Neural cell (in vitro differentiated cells): ENCODE results near the gene QSOX2. TPM values are rescaled to one million over a fixed set of nuclear protein-coding genes. Genes with fewer than 3 reads are reported as not detected.
"Not testable (repeated sequence)": the region's sequence is repeated elsewhere in the genome, so short reads cannot be mapped to it uniquely, and the experiment has no call there.

ENCODE experiments used
- H2AFZ ChIP-seq: fragments of 200-600, 300-800 bp; sonication (generic), shearing (Covaris generic); 2 replicates; pipeline ENCODE4 v1.6.0; 2014; ENCODE audit warnings: low read depth, mild to moderate bottlenecking, antibody characterized with exemption, low read length, moderate library complexity
- H3F3A ChIP-seq: fragments of 200-600 bp; shearing (Covaris generic); 2 replicates; pipeline ENCODE4 v1.6.1; 2016; ENCODE audit warnings: mild to moderate bottlenecking, moderate library complexity, mixed read lengths, antibody characterized with exemption, low read length; ENCODE audit not compliant: insufficient read depth, poor library complexity, severe bottlenecking
- H3K27ac ChIP-seq: fragments of 200-600, 300-800 bp; sonication (generic), shearing (Covaris generic); 2 replicates; pipeline ENCODE4 v1.5.1; 2014; ENCODE audit warnings: mild to moderate bottlenecking, low read length, moderate library complexity
- H3K27me3 ChIP-seq: fragments of 300-800, 200-600 bp; sonication (generic), shearing (Covaris generic); 2 replicates; pipeline ENCODE4 v1.6.0; 2014; ENCODE audit warnings: mild to moderate bottlenecking, low read depth, low read length, moderate library complexity; ENCODE audit not compliant: insufficient read depth
- H3K36me3 ChIP-seq: fragments of 300-800, 200-600 bp; sonication (generic), shearing (Covaris generic); 2 replicates; pipeline ENCODE4 v1.5.1; 2014; ENCODE audit warnings: mild to moderate bottlenecking, antibody characterized with exemption, low read length, moderate library complexity; ENCODE audit not compliant: insufficient read depth
- H3K4me2 ChIP-seq: fragments of 300-800, 200-600 bp; sonication (generic), shearing (Covaris generic); 2 replicates; pipeline ENCODE4 v1.6.0; 2014; ENCODE audit warnings: mild to moderate bottlenecking, low read length
- H3K4me3 ChIP-seq: fragments of 300-800, 200-600 bp; sonication (generic), shearing (Covaris generic); 2 replicates; pipeline ENCODE4 v1.5.1; 2014; ENCODE audit warnings: mild to moderate bottlenecking, low read length, moderate library complexity
- H3K79me2 ChIP-seq: fragments of 200-600 bp; shearing (Covaris generic); replicated peaks from 2 replicates; pipeline ENCODE4 v1.6.0; 2014; ENCODE audit warnings: mild to moderate bottlenecking, low read length, moderate library complexity; ENCODE audit not compliant: insufficient read depth
- H3K9ac ChIP-seq: fragments of 300-800, 200-600 bp; sonication (generic), shearing (Covaris generic); 2 replicates; pipeline ENCODE4 v1.6.1; 2016; ENCODE audit warnings: mild to moderate bottlenecking, low read length, mixed read lengths
- H3K9me2 ChIP-seq: fragments of 200-600 bp; shearing (Covaris generic); 2 replicates; pipeline ENCODE4 v1.6.1; 2016; ENCODE audit warnings: mild to moderate bottlenecking, low read length, mixed read lengths; ENCODE audit not compliant: insufficient read depth
- H3K9me3 ChIP-seq: fragments of 200-600, 300-800 bp; sonication (generic), shearing (Covaris generic); 2 replicates; pipeline ENCODE4 v1.6.1; 2016; ENCODE audit warnings: mild to moderate bottlenecking, mixed run types, low read length, moderate library complexity, mixed read lengths
- H4K20me1 ChIP-seq: fragments of 200-600 bp; shearing (Covaris generic); 2 replicates; pipeline ENCODE4 v1.6.1; 2016; ENCODE audit warnings: mild to moderate bottlenecking, mixed run types; ENCODE audit not compliant: insufficient read depth
- EP300 ChIP-seq: fragments of 450-650 bp; conservative IDR thresholded peaks from 2 replicates; pipeline ENCODE4 v1.6.1; 2014; ENCODE audit warnings: antibody characterized with exemption, mild to moderate bottlenecking, moderate library complexity; ENCODE audit not compliant: poor library complexity, severe bottlenecking
- EZH2 ChIP-seq: fragments of 200-600, 300-800 bp; shearing (Covaris generic), sonication (generic); IDR thresholded peaks from 2 replicates; pipeline ENCODE4 v1.6.1; 2014; ENCODE audit warnings: antibody characterized with exemption, low read length, borderline replicate concordance, mild to moderate bottlenecking; ENCODE audit not compliant: insufficient read depth, poor library complexity, severe bottlenecking
- POLR2AphosphoS5 ChIP-seq: IDR thresholded peaks from 2 replicates; pipeline ENCODE4 v1.6.1; 2012
- RAD21 ChIP-seq: fragments of 450-650 bp; conservative IDR thresholded peaks from 2 replicates; pipeline ENCODE4 v1.6.1; 2014; ENCODE audit warnings: antibody characterized with exemption, mild to moderate bottlenecking, moderate library complexity
- TAF1 ChIP-seq: IDR thresholded peaks from 2 replicates; pipeline ENCODE4 v1.6.1; 2012; ENCODE audit warnings: low read depth
- polyA plus RNA-seq: library from polyadenylated mRNA; depleted of rRNA; stranded (reverse); fragments of >200 nt; gene quantifications from 2 replicates; pipeline ENCODE4 v1.2.3, GENCODE V29; 2014
- TF ChIP-seq, protein P1 (sequence below): IDR thresholded peaks from 2 replicates; pipeline ENCODE4 v1.6.1; 2012; ENCODE audit warnings: borderline replicate concordance
- TF ChIP-seq, protein P2 (sequence below): fragments of 450-650 bp; IDR thresholded peaks from 2 replicates; pipeline ENCODE4 v1.5.1; 2014; ENCODE audit warnings: antibody characterized with exemption, mild to moderate bottlenecking, moderate library complexity; ENCODE audit not compliant: poor library complexity, severe bottlenecking

QSOX2 gene
- polyA plus RNA-seq, 1 donor from 2014 or later: 20.7 TPM

DNA sequence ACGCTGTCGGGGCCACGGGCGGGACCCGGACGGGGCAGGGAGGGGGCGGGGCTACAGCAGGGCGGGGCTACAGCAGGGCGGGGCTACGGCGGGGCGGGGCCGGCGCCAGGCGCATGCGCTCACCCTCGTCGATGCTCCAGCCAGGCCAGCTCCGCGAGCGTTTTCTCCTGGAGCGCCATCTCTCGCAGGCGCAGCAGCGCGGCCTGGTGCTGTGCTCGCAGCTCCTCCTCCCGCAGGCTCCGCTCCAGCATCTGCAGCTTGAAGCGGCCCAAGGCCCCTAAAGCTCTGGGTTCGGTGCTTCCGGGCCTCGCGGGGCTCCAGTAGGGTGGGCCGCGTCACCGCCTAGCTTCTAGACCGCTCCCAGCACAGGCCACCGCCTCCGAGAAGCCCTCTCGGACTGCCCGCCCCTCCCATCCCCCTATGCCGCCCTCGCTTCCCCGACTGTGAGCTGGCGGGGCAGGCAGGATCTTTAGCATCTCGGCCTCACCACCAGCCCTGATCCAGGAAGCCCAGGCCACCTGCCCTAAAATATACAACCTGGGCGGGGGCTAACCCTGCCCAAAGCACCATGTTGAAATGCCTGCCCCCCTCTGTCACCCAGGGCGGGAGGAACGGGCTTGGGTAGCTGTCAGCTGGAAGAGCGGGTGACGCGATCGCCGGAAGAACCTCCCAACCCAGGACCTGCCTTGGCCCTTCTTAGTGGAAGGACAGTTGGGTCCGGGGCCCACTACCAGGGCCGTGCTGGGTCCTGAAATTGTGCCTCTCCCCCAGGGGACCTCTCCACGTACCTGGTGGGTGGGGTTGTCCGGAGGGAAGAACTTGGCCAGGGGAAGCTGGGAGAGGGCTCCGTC, 21.9 kb upstream of the QSOX2 start:
- Histone ChIP-seq H4K20me1 (no peaks in the 10 kb centered on the region), H3K4me2 (no peak overlapping the region), H3K9ac (no peak overlapping the region), H2AFZ (no peak overlapping the region), H3K9me3 (no peaks in the 10 kb centered on the region), H3K27ac (no peak overlapping the region), H3K4me3 (peak overlapping the region; percentile 55), H3K79me2 (no peaks in the 10 kb centered on the region), H3K36me3 (no peaks in the 10 kb centered on the region), H3F3A (no peaks in the 10 kb centered on the region), H3K27me3 (no peaks in the 10 kb centered on the region), H3K9me2 (no peaks in the 10 kb centered on the region)
- no peak for TF ChIP-seq RAD21
- no peak for TF ChIP-seq EZH2
- TF ChIP-seq POLR2AphosphoS5: no peak
- TF ChIP-seq, protein P1, sequence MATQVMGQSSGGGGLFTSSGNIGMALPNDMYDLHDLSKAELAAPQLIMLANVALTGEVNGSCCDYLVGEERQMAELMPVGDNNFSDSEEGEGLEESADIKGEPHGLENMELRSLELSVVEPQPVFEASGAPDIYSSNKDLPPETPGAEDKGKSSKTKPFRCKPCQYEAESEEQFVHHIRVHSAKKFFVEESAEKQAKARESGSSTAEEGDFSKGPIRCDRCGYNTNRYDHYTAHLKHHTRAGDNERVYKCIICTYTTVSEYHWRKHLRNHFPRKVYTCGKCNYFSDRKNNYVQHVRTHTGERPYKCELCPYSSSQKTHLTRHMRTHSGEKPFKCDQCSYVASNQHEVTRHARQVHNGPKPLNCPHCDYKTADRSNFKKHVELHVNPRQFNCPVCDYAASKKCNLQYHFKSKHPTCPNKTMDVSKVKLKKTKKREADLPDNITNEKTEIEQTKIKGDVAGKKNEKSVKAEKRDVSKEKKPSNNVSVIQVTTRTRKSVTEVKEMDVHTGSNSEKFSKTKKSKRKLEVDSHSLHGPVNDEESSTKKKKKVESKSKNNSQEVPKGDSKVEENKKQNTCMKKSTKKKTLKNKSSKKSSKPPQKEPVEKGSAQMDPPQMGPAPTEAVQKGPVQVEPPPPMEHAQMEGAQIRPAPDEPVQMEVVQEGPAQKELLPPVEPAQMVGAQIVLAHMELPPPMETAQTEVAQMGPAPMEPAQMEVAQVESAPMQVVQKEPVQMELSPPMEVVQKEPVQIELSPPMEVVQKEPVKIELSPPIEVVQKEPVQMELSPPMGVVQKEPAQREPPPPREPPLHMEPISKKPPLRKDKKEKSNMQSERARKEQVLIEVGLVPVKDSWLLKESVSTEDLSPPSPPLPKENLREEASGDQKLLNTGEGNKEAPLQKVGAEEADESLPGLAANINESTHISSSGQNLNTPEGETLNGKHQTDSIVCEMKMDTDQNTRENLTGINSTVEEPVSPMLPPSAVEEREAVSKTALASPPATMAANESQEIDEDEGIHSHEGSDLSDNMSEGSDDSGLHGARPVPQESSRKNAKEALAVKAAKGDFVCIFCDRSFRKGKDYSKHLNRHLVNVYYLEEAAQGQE: no peak
- TF ChIP-seq, protein P2, sequence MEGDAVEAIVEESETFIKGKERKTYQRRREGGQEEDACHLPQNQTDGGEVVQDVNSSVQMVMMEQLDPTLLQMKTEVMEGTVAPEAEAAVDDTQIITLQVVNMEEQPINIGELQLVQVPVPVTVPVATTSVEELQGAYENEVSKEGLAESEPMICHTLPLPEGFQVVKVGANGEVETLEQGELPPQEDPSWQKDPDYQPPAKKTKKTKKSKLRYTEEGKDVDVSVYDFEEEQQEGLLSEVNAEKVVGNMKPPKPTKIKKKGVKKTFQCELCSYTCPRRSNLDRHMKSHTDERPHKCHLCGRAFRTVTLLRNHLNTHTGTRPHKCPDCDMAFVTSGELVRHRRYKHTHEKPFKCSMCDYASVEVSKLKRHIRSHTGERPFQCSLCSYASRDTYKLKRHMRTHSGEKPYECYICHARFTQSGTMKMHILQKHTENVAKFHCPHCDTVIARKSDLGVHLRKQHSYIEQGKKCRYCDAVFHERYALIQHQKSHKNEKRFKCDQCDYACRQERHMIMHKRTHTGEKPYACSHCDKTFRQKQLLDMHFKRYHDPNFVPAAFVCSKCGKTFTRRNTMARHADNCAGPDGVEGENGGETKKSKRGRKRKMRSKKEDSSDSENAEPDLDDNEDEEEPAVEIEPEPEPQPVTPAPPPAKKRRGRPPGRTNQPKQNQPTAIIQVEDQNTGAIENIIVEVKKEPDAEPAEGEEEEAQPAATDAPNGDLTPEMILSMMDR: peak; percentile 31
- TF ChIP-seq EP300: no peak
- TF ChIP-seq TAF1: no peak

DNA sequence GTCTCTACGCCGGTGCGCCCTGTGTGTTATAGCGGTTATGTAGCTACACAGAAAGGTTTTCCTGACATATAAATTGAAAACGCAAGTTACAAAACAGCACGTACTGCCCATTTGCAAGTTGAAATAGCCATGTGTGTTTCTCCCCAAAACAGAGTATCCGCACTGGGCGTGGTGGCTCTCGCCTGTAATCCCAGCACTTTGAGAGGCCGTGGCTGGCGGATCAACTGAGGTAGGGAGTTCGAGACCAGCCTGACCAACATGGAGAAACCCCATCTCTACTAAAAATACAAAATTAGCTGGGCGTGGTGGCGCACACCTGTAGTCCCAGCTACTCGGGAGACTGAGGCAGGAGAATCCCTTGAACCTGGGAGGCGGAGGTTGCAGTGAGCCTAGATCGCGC, 21.0 kb upstream of the QSOX2 start:
- H3K27me3 ChIP-seq, H3K36me3 ChIP-seq, H2AFZ ChIP-seq, H3K27ac ChIP-seq, H3K4me3 ChIP-seq, H4K20me1 ChIP-seq, H3K9me3 ChIP-seq, H3K4me2 ChIP-seq, H3K9ac ChIP-seq, H3K9me2 ChIP-seq, H3K79me2 ChIP-seq, H3F3A ChIP-seq: not testable (repeated sequence)
